OCI-LY7 (cell line): ENCODE results near the gene CLCNKB. TPM values are rescaled to one million over a fixed set of nuclear protein-coding genes. Genes with fewer than 3 reads are reported as not detected.

Experiments used
- BruUV-seq: library from RNA; stranded (reverse); fragments of 400-500 nt; replicated peaks from 2 replicates; lab custom pipeline; 2021; lab: Mats Ljungman, UMichigan
- CTCF ChIA-PET: fragments of 300-600 bp; sonication (Branson Sonifier 250); formaldehyde crosslinking; loops from one replicate; lab custom pipeline; 2022; ENCODE audit warnings: antibody characterized with exemption; ENCODE audit not compliant: unreplicated experiment; lab: Charles Lee
- POLR2A ChIA-PET: fragments of 300-600 bp; sonication (Branson Sonifier 250); formaldehyde crosslinking; loops from one replicate; lab custom pipeline; 2022; ENCODE audit warnings: antibody characterized with exemption; lab: Charles Lee
- DNase-seq: peaks from one replicate; pipeline ENCODE4 v3.0.0-alpha.2; 2015; ENCODE audit warnings: low spot score
- H2AFZ ChIP-seq: fragments of 200-600 bp; sonication (generic), shearing (Covaris generic); 2 replicates; pipeline ENCODE4 v1.6.1; 2014; ENCODE audit warnings: mild to moderate bottlenecking, antibody characterized with exemption, low read length, moderate library complexity
- H3K27ac ChIP-seq: fragments of 200-600 bp; sonication (generic); 2 replicates; pipeline ENCODE4 v1.5.1; 2014; ENCODE audit warnings: mixed run types, low read depth, mild to moderate bottlenecking, moderate library complexity, low read length, inconsistent platforms; ENCODE audit not compliant: poor library complexity, severe bottlenecking
- H3K36me3 ChIP-seq: fragments of 200-600 bp; sonication (generic); 2 replicates; pipeline ENCODE4 v1.6.1; 2014; ENCODE audit warnings: mild to moderate bottlenecking, antibody characterized with exemption, low read length, moderate library complexity, mixed read lengths; ENCODE audit not compliant: insufficient read depth
- H3K4me1 ChIP-seq: fragments of 200-600 bp; sonication (generic); 2 replicates; pipeline ENCODE4 v1.5.1; 2014; ENCODE audit warnings: mild to moderate bottlenecking, low read length; ENCODE audit not compliant: insufficient read depth, poor library complexity, severe bottlenecking
- H3K4me2 ChIP-seq: fragments of 200-600 bp; sonication (generic); 2 replicates; pipeline ENCODE4 v1.6.1; 2014; ENCODE audit warnings: mild to moderate bottlenecking, low read length
- H3K4me3 ChIP-seq: fragments of 200-600 bp; sonication (generic); 2 replicates; pipeline ENCODE4 v1.5.1; 2014; ENCODE audit warnings: mild to moderate bottlenecking, low read depth, low read length; ENCODE audit not compliant: poor library complexity, severe bottlenecking
- H3K79me2 ChIP-seq: fragments of 200-600 bp; sonication (generic); 2 replicates; pipeline ENCODE4 v1.6.1; 2016; ENCODE audit warnings: low read depth, mild to moderate bottlenecking, low read length, moderate library complexity, mixed read lengths; ENCODE audit not compliant: insufficient read depth
- H3K9me2 ChIP-seq: fragments of 200-600 bp; sonication (generic); 2 replicates; pipeline ENCODE4 v1.6.1; 2016; ENCODE audit warnings: mild to moderate bottlenecking, low read length, mixed read lengths; ENCODE audit not compliant: insufficient read depth
- H3K9me3 ChIP-seq: fragments of 200-600 bp; sonication (generic); 2 replicates; pipeline ENCODE4 v1.6.1; 2014; ENCODE audit warnings: mild to moderate bottlenecking, mixed run types, low read length, mixed read lengths
- H4K20me1 ChIP-seq: fragments of 200-600 bp; sonication (generic); 2 replicates; pipeline ENCODE4 v1.6.1; 2014; ENCODE audit warnings: mild to moderate bottlenecking, antibody characterized with exemption, low read length, moderate library complexity, mixed read lengths; ENCODE audit not compliant: insufficient read depth
- EZH2phosphoT487 ChIP-seq: fragments of 200-600 bp; sonication (generic); IDR thresholded peaks from 2 replicates; pipeline ENCODE4 v1.6.1; 2018; ENCODE audit warnings: low read depth, borderline replicate concordance, mild to moderate bottlenecking, mixed run types, antibody characterized with exemption, low read length, moderate library complexity, mixed read lengths
- intact Hi-C: fragments of 100-400 bp; cut with micrococcal nuclease; formaldehyde crosslinking; loops from one replicate; pipeline ENCODE4 v1.10.0; 2022; ENCODE audit not compliant: unreplicated experiment
- total RNA-seq, 2 experiments: library from RNA; depleted of rRNA in 1 of 2; stranded (reverse); fragments of >200 nt in 1 of 2; shearing (Covaris generic) in 1 of 2; gene quantifications; 2 replicates each; pipeline ENCODE4 v1.2.3, GENCODE V29; 2014 to 2022
- TF ChIP-seq, protein P1 (sequence below): fragments of 200-600 bp; sonication (generic); conservative IDR thresholded peaks from 2 replicates; pipeline ENCODE4 v1.5.1; 2014; ENCODE audit warnings: mild to moderate bottlenecking, antibody characterized with exemption, low read length, moderate library complexity, mixed read lengths

Gene CLCNKB
- total RNA-seq, 2 experiments from 2014 or later = not detected

DNA sequence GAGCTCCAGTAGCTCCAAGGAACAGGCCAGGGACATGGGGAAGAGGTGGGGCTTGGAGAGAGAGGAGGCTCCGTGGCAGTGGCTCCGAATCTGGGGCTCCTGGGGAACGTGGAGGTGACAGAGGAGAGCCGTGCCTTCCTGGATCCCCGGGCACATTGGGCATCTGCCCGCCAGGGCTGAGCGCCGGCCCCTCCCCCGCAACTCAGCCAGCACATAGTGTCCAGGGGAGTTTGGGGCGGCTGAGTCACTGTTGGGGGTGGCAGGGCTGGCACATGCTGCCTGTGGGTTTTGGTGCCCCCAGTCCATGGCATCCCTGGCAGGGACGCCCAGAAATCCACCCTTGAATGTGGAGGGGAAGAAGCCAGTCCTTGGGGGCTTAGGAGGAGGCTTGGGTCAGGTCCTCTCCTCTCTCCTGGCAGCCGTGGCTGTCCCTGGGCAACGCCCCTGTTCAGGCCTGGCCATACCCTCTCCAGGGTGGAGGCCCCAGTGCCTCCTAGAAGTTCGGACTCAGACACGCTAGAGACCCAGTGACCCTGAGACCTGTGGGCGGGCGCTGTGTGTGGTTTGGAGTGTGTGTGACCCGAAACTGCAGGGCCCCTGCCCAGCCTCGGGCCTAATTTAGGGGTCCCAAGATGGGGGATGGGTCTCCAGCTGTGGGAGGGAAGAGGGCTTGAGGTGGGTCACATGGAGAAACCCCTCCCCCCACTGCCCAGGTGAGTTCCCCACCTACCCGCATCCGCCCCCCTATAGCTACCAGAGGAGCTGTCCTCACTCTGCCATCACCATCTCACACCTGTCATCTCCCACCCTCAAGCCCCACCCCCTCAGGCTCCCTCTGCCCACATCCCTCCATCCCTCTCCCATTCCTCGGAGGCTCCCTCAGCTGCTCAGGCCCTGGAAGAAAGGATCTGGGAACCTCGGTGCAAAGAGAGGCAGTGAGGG is 27.4 kb upstream of the CLCNKB start:
- ChIA-PET POLR2A (no interaction called here), CTCF (interaction anchor here (0.7 kb wide), 1 partner anchor 27 kb away, joined by 5 read pairs; no protein-coding TSS in a partner anchor)
- no TSS peak for BruUV-seq
- H3K79me2 ChIP-seq = no peaks in the 10 kb centered on the region
- H3K9me3 ChIP-seq = no peaks in the 10 kb centered on the region
- H3K27ac ChIP-seq = no peak overlapping the region
- intact Hi-C loops = no loop called here
- H4K20me1 ChIP-seq = no peaks in the 10 kb centered on the region
- no peak overlapping the region for H2AFZ ChIP-seq
- no peak for DNase-seq
- no peak overlapping the region for H3K4me2 ChIP-seq
- no peak overlapping the region for H3K4me3 ChIP-seq
- H3K36me3 ChIP-seq = no peaks in the 10 kb centered on the region
- peaks cover 21% of the 10 kb centered on the region for H3K4me1 ChIP-seq
- no peak for TF ChIP-seq EZH2phosphoT487
- TF ChIP-seq, protein P1, sequence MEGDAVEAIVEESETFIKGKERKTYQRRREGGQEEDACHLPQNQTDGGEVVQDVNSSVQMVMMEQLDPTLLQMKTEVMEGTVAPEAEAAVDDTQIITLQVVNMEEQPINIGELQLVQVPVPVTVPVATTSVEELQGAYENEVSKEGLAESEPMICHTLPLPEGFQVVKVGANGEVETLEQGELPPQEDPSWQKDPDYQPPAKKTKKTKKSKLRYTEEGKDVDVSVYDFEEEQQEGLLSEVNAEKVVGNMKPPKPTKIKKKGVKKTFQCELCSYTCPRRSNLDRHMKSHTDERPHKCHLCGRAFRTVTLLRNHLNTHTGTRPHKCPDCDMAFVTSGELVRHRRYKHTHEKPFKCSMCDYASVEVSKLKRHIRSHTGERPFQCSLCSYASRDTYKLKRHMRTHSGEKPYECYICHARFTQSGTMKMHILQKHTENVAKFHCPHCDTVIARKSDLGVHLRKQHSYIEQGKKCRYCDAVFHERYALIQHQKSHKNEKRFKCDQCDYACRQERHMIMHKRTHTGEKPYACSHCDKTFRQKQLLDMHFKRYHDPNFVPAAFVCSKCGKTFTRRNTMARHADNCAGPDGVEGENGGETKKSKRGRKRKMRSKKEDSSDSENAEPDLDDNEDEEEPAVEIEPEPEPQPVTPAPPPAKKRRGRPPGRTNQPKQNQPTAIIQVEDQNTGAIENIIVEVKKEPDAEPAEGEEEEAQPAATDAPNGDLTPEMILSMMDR = no peak
- no peaks in the 10 kb centered on the region for H3K9me2 ChIP-seq

- Histone ChIP-seq H3K9me3 (no peaks in the 10 kb centered on the region), H2AFZ (no peak overlapping the region), H4K20me1 (no peaks in the 10 kb centered on the region), H3K27ac (no peak overlapping the region), H3K79me2 (no peaks in the 10 kb centered on the region), H3K4me3 (no peak overlapping the region), H3K9me2 (no peaks in the 10 kb centered on the region), H3K4me2 (no peak overlapping the region), H3K4me1 (peaks cover 21% of the 10 kb centered on the region), H3K36me3 (no peaks in the 10 kb centered on the region)
- intact Hi-C loops = no loop called here
- ChIA-PET POLR2A (no interaction called here), CTCF (no interaction called here)
- DNase-seq = no peak
- BruUV-seq = no TSS peak
- TF ChIP-seq, protein P1 = no peak
- no peak for TF ChIP-seq EZH2phosphoT487
These were observed 26.5 kb upstream of the CLCNKB start for GRCh38 chr1:16017076-16017460.
